GM18499 (cell line): ENCODE results near the gene ZFP62.

Experiments
- ATAC-seq: cut with Tn5 transposase; IDR thresholded peaks from one replicate; pipeline ENCODE4 v1.9.1; 2021; ENCODE audit warnings: moderate number of reproducible peaks; ENCODE audit not compliant: insufficient read depth, unreplicated experiment

Gene ZFP62

DNA sequence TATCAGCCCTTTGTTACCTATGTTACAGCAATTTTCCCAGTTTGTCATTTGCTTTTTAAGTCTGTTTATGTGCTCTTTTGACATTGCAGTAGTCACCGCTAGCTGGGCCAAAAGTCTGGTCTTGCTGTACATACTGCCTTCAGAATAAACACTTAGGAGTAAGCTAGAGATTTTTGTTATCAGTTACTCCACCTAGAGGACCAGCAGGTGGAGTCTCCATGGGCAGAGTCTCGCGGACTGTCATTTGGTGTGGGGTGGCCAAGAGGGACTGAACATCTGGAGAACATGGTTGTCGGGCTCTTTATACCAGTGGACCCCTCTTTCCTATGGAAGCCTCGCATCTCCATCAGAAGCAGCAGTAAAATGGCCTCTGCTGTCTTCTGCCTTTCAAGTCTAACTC lies 47.7 kb downstream of the ZFP62 start:
- ATAC-seq: no peak

- ATAC-seq: no peak
These were observed 49.4 kb downstream of the ZFP62 start for GRCh38 chr5:180811623-180812124.

- ATAC-seq: no peak
These were observed 50.0 kb downstream of the ZFP62 start for GRCh38 chr5:180810959-180811622.

DNA sequence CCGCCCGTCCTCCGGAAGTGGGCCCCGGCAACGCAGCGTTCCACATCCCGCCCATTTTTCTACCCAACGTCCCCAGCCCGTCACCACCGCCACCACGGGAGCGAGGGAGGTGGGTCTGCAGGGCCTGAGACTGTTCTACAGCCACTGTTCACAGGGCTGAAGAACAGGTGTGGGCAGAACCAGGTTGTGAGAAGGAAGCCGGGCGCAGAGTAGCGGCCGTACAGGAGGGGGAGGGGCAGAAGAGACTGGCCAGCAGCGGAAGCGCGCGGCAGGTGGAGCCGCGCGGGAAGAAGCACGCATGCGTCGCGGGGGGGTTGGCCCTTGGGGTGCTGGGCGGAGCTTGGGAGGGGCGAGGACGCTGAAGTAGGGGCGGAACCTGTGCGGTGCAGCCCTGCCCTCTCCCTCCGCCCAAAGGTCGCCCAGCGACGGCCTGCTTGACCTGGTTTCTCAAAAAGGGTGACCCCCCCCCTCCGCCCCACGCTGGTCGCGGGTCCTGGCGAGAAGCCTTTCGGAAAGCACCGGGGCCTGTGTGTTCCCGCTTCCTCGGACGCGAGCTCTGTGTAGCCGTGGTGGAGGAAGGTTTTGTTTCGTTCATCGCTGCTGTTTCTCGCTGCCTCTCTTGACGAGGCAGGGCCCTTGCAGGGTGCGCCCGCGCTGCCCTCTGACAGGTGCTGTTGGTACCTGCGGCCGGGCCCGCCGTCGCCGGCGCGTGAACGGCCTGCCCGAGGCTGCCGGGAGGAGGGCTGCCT lies 50.7 kb downstream of the ZFP62 start:
- peak; percentile 30 for ATAC-seq

DNA sequence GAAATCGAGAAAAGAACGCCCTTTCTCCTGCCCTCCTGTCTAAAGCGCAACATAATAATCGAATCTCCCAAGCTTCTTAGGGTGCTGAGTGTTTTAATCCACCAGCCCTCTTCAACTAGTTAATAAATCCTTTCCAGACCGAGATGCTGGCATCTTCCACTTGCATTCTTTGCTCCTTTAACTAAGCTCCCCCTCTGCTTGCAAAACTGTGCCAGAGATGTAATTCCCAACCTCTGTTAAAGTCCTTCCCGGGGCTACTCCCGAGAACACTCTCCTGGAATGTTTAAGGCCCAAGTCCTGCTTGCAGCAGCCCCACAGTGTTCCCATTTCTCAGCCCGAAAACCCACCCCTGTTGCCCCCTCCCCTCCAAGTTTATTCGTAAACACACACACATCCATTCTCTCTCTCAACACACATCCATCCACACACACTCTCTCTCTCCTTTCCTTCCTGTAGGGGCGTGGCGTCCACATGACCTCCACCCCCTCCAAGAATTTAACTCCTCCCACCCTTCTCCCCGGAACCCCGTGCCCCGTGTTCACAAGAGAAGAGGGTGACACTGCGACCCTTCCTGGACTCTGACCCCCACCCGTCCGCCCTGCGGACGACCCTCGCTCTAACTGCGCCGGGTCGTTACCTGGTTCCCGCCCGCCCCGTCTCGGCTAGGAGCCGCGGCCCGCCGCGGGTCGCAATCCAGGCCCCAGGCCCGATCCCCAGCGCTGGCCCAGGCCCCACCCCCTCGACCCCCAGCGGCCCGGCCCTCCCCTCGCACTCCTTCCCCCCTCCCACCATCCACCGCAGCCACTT lies 51.5 kb downstream of the ZFP62 start:
- peak; percentile 41 for ATAC-seq

DNA sequence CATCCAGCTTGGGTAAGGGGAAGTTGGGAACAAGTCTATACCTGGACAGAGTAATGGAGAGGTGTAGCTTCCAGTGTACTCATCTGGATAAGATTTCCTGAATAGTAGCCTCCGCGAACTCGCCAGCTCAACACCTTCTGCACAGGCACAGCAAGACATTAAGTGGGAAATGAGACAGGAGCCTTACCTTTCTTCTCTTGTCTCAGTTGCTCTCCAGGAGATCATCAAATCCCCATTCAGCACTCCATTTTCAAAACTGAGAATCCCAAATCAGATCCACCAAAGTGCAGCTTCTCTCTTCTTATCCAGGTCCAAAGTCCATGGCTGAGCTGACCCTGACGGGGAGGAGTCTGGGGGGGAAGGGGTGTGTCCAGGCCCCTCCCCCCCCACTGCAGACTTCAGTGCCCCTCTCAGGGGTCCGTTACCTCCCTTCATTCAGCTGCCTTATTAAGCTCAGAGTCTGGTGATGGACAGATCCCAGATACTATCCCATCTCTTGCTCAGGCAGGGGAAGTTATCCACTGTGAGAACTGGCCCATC lies 52.5 kb downstream of the ZFP62 start:
- ATAC-seq: no peak

- ATAC-seq: no peak
These were observed 53.2 kb downstream of the ZFP62 start for GRCh38 chr5:180807654-180808414.

GRCh38 chr5:180807046-180807445 lies 54.0 kb downstream of the ZFP62 start:
- no peak for ATAC-seq

DNA sequence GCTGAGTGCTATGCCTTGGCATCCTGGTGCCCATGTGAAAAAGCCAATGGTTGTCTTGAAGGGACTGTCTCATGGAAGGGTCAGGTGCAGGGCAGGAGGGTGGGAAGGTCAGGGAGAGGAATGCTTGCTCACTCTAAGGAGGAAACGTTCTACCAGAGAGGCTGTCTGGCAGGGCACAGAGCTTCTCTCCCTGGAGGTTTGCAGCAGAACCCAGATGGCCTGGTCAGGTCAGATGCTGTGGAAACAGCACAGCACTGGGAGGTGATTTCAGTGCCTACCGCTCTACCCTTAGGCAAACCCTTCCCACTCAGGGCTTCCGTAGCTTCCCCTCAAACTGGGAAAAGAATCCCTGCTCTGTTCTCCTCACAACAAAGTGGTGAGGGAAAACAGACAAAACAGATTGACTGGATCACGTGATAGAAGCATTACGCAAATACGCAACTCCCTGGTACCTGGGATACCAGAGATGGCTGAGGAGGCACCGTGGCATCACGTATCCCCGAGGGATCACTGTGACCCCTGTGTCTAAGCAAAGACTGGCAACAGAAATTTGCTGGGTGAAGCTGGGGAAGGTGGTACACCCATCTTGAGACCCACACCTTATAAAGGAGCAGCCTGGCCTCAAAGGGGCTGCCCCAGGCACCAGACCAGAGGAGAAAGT lies 54.6 kb downstream of the ZFP62 start:
- ATAC-seq: no peak

DNA sequence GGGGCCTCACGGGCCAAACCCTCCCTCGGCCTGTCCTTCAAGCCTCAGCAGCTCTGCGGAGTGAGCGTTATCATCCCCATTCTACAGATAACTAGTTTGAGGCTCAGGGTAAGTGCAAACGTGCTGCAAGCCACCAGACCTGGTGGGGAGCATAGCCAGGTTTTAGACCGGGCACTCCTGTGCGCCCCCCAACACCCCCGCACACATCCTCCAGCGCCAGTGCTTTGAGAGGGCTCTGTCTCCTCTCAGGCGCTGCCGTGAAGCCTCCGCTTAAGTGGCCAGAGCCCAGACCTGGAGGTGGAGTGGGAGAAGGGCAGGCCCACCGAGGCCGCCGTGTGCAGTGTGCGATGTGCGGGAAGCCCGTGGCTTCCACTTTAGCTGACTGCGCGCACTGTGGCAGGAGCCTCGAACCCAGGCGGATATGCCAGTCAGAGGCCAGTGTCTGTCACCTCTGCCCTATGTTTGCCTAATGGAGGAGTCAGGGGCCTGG lies 56.9 kb downstream of the ZFP62 start:
- ATAC-seq: no peak

GRCh38 chr5:180803181-180804128 lies 57.6 kb downstream of the ZFP62 start:
- ATAC-seq: peak; percentile 54

- no peak for ATAC-seq
These were observed 58.5 kb downstream of the ZFP62 start, which contains the start of gene MGAT1 for GRCh38 chr5:180802325-180803180. TSS of gene MGAT1 (minus strand) at chr5:180802806. CDS start at chr5:180792971, 9,835 bp downstream.

GRCh38 chr5:180801596-180802324 lies 59.3 kb downstream of the ZFP62 start:
- ATAC-seq: no peak

DNA sequence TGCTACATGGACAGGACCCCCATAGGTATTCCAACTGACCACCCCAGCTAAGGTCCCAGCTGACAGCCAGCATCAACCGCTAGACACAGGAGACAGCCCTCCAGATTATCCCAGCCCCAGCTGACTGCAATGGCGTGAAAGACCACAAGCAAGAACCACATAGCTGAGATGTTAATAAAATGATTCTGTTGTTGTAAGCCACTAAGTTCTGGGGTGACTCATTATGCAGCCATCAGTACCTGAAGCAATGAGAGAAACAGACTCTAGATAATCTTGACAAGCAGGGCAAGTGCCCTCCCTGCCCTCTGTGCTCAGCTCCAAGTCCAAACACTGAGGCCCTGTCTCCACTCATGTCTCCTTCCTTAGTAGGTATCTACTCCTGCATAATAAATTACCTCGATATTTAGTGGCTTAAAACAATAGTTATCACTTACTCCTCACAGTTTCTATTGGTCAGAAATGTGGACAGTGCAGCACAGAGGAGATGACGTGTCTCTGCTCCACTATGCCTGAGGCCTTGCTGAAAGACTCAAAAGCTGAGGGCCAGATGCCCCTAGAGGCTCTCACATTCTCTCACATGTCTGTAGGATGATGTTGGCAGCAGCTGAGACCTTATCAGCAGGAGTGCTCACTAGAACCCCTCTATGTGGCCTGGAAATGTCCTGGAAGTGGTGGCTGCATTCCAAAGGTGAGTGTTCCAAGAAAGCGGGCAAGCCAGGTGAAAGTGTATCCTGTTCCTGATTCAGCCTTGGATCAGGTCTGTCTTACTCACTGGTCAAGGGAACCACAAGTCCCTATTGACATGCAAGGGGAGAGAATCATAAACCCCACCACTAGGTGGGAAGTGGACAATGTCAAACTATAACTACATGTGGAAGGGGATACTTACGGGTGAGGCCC lies 60.9 kb downstream of the ZFP62 start:
- no peak for ATAC-seq

- no peak for ATAC-seq
These were observed 61.9 kb downstream of the ZFP62 start for GRCh38 chr5:180799194-180799593.

- ATAC-seq: no peak
These were observed 62.9 kb downstream of the ZFP62 start for GRCh38 chr5:180798193-180798592.
